Measurements from ENCODE around the gene GTPBP3. TPM values are rescaled to one million over a fixed set of nuclear protein-coding genes. Genes with fewer than 3 reads are reported as not detected.

The GTPBP3 gene
- total RNA-seq, 1 donor from 2014 or later = 25.5 TPM

DNA sequence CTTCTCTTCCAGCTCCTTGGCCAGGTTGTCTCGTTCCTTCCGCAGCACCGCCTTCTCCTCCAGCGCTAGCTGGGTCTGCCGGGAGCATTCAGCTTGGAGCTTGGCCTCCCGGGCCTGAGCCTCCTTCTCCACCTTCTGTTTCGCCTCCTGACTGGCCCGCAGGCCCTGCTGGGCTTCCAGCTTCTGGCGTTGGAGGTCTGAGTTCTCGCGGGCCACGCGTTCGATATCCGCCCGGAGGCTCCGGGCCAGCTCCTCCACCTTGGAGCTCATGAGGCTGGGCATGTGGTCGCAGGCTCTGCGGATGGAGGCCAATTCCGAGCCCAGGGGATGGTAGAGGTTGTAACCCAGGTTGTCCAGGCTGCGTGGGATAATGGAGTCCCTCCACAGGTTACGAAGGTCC is 28.0 kb downstream of the GTPBP3 start:
- Histone ChIP-seq H3K4me3 (no peak overlapping the region), H3K36me3 (no peaks in the 10 kb centered on the region), H3K4me1 (no peaks in the 10 kb centered on the region), H3K27me3 (no peaks in the 10 kb centered on the region), H3K9me3 (no peaks in the 10 kb centered on the region), H3K27ac (no peak overlapping the region)
- DNase-seq (ENCODE audit: extremely low spot score in 2 of 2) = no peak
- intact Hi-C loops (cut with DNase I) = no loop called here
- no peak for TF ChIP-seq POLR2AphosphoS5 (IDR thresholded peaks at IDR 0.05; ENCODE audit: insufficient read depth in 1 of 2, low read depth in 1 of 2)
- TF ChIP-seq POLR2A (IDR thresholded peaks at IDR 0.05) = no peak
- TF ChIP-seq, protein P1, sequence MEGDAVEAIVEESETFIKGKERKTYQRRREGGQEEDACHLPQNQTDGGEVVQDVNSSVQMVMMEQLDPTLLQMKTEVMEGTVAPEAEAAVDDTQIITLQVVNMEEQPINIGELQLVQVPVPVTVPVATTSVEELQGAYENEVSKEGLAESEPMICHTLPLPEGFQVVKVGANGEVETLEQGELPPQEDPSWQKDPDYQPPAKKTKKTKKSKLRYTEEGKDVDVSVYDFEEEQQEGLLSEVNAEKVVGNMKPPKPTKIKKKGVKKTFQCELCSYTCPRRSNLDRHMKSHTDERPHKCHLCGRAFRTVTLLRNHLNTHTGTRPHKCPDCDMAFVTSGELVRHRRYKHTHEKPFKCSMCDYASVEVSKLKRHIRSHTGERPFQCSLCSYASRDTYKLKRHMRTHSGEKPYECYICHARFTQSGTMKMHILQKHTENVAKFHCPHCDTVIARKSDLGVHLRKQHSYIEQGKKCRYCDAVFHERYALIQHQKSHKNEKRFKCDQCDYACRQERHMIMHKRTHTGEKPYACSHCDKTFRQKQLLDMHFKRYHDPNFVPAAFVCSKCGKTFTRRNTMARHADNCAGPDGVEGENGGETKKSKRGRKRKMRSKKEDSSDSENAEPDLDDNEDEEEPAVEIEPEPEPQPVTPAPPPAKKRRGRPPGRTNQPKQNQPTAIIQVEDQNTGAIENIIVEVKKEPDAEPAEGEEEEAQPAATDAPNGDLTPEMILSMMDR (IDR thresholded peaks at IDR 0.05) = no peak

- intact Hi-C loops (cut with DNase I) = no loop called here
- no peaks in the 10 kb centered on the region for H3K4me1 ChIP-seq
- no peak overlapping the region for H3K27ac ChIP-seq
- H3K9me3 ChIP-seq = no peaks in the 10 kb centered on the region
- no peaks in the 10 kb centered on the region for H3K27me3 ChIP-seq
- no peak overlapping the region for H3K4me3 ChIP-seq
- no peaks in the 10 kb centered on the region for H3K36me3 ChIP-seq
- DNase-seq (ENCODE audit: extremely low spot score in 2 of 2) = no peak
- TF ChIP-seq POLR2AphosphoS5 (IDR thresholded peaks at IDR 0.05; ENCODE audit: insufficient read depth in 1 of 2, low read depth in 1 of 2) (no peak), POLR2A (IDR thresholded peaks at IDR 0.05) (no peak)
- TF ChIP-seq, protein P1 (IDR thresholded peaks at IDR 0.05) = no peak
These were observed 32.8 kb downstream of the GTPBP3 start for GRCh38 chr19:17370026-17370587.

GRCh38 chr19:17376935-17377600 is 39.7 kb downstream of the GTPBP3 start, which contains the start of gene PLVAP:
Gene PLVAP (minus strand): TSS chr19:17377342. CDS start chr19:17377288, 54 bp downstream.
- no peak for DNase-seq (ENCODE audit: extremely low spot score in 2 of 2)
- Histone ChIP-seq H3K27ac (no peak within 1 kb of the TSS), H3K36me3 (no peaks in the 10 kb centered on the region), H3K4me3 (peak within 1 kb of the TSS; percentile 21 to 36), H3K27me3 (no peaks in the 10 kb centered on the region), H3K9me3 (no peaks in the 10 kb centered on the region), H3K4me1 (no peaks in the 10 kb centered on the region)
- TF ChIP-seq, protein P1 (IDR thresholded peaks at IDR 0.05) = no peak
- TF ChIP-seq POLR2A (IDR thresholded peaks at IDR 0.05) (no peak), POLR2AphosphoS5 (IDR thresholded peaks at IDR 0.05; ENCODE audit: insufficient read depth in 1 of 2, low read depth in 1 of 2) (peak in 1 of 2 donors; percentile 35)
- intact Hi-C loops (cut with DNase I) = no loop called here

DNA sequence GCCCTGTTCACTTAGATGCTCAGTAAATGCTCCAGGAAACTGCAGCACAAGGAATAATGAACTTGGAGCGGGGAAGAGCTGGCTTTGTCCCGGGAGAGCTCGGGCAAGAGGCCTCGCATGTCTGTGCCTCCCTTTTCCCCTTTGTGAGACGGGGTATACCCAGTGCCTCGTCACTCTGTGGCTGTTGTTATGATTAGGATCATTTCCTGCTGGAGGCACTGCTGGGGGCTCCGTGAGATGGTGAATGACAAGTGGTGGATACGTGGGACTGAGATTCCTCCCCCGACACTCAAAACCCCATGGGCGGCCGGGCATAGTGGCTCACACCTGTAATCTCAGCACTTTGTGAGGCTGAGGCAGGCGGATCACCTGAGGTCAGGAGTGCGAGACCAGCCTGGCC is 40.9 kb downstream of the GTPBP3 start:
- H3K27ac ChIP-seq = no peak overlapping the region
- no peak for DNase-seq (ENCODE audit: extremely low spot score in 2 of 2)
- H3K27me3 ChIP-seq = no peaks in the 10 kb centered on the region
- intact Hi-C loops (cut with DNase I) = no loop called here
- no peak overlapping the region for H3K4me3 ChIP-seq
- no peak for TF ChIP-seq POLR2A (IDR thresholded peaks at IDR 0.05)
- no peak for TF ChIP-seq POLR2AphosphoS5 (IDR thresholded peaks at IDR 0.05; ENCODE audit: insufficient read depth in 1 of 2, low read depth in 1 of 2)
- TF ChIP-seq, protein P1 (IDR thresholded peaks at IDR 0.05) = no peak
- H3K36me3 ChIP-seq = no peaks in the 10 kb centered on the region
- no peaks in the 10 kb centered on the region for H3K9me3 ChIP-seq
- peaks cover 10% of the 10 kb centered on the region for H3K4me1 ChIP-seq

- H3K4me3 ChIP-seq = no peak overlapping the region
- TF ChIP-seq, protein P1 (IDR thresholded peaks at IDR 0.05) = no peak
- TF ChIP-seq POLR2A (IDR thresholded peaks at IDR 0.05) = no peak
- no peak for TF ChIP-seq POLR2AphosphoS5 (IDR thresholded peaks at IDR 0.05; ENCODE audit: insufficient read depth in 1 of 2, low read depth in 1 of 2)
- H3K36me3 ChIP-seq = no peaks in the 10 kb centered on the region
- intact Hi-C loops (cut with DNase I) = no loop called here
- H3K4me1 ChIP-seq = peaks cover 10% of the 10 kb centered on the region
- H3K27ac ChIP-seq = no peak overlapping the region
- H3K27me3 ChIP-seq = no peaks in the 10 kb centered on the region
- no peak for DNase-seq (ENCODE audit: extremely low spot score in 2 of 2)
- no peaks in the 10 kb centered on the region for H3K9me3 ChIP-seq
These were observed 41.9 kb downstream of the GTPBP3 start for GRCh38 chr19:17379221-17379631.
